Prostate gland (tissue), 2 donors: ENCODE results near the gene RNH1.

ENCODE experiments used
- POLR2A ChIP-seq: fragments of 450-650 bp; IDR thresholded peaks from one replicate; pipeline ENCODE4 v1.6.1; 2016; ENCODE audit warnings: antibody characterized with exemption, mild to moderate bottlenecking
- TF ChIP-seq, protein P1 (sequence below), 4 experiments: fragments of 200-600 bp in 2 of 4; fragments of 450-650 bp in 2 of 4; sonication (generic) in 2 of 4; IDR thresholded peaks; 1 replicate in 3 of 4; 2 replicates in 1 of 4; pipeline ENCODE4 v1.5.1; 2016 to 2019; ENCODE audit warnings: antibody characterized with exemption in 4 of 4, mild to moderate bottlenecking in 2 of 4, moderate library complexity in 2 of 4

- TF ChIP-seq, protein P1, sequence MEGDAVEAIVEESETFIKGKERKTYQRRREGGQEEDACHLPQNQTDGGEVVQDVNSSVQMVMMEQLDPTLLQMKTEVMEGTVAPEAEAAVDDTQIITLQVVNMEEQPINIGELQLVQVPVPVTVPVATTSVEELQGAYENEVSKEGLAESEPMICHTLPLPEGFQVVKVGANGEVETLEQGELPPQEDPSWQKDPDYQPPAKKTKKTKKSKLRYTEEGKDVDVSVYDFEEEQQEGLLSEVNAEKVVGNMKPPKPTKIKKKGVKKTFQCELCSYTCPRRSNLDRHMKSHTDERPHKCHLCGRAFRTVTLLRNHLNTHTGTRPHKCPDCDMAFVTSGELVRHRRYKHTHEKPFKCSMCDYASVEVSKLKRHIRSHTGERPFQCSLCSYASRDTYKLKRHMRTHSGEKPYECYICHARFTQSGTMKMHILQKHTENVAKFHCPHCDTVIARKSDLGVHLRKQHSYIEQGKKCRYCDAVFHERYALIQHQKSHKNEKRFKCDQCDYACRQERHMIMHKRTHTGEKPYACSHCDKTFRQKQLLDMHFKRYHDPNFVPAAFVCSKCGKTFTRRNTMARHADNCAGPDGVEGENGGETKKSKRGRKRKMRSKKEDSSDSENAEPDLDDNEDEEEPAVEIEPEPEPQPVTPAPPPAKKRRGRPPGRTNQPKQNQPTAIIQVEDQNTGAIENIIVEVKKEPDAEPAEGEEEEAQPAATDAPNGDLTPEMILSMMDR (IDR thresholded peaks at IDR 0.05), result no peak
- TF ChIP-seq POLR2A, result no peak
These were observed 21.2 kb upstream of the RNH1 start for GRCh38 chr11:528166-528814.
